Measurements from ENCODE around the gene TRABD2B. TPM values are rescaled to one million over a fixed set of nuclear protein-coding genes. Genes with fewer than 3 reads are reported as not detected.

Gene TRABD2B
- total and polyA plus RNA-seq, 2 experiments from 2014 or later, result 1.6 to 2.0 TPM

- TF ChIP-seq NANOG (IDR thresholded peaks at IDR 0.05; ENCODE audit: borderline replicate concordance) (no peak), JUNB (IDR thresholded peaks at IDR 0.05; ENCODE audit: unreplicated experiment) (no peak), POLR2AphosphoS5 (IDR thresholded peaks at IDR 0.05; ENCODE audit: low read depth) (no peak)
These were observed 227.9 kb downstream of the TRABD2B start (continued) for GRCh38 chr1:47769295-47769694.

- Histone ChIP-seq H3K27ac (ENCODE audit: low read depth) (no peak overlapping the region), H3K9me2 (ENCODE audit: insufficient read depth) (no peaks in the 10 kb centered on the region), H3K79me2 (replicated peaks; ENCODE audit: insufficient read depth) (no peaks in the 10 kb centered on the region), H3K4me3 (no peak overlapping the region), H3K36me3 (ENCODE audit: insufficient read depth) (no peaks in the 10 kb centered on the region), H2AFZ (no peak overlapping the region), H3K4me2 (no peak overlapping the region), H3K4me1 (ENCODE audit: insufficient read depth) (no peaks in the 10 kb centered on the region), H3F3A (replicated peaks; ENCODE audit: low read depth) (no peaks in the 10 kb centered on the region), H4K20me1 (replicated peaks; ENCODE audit: insufficient read depth) (no peaks in the 10 kb centered on the region), H3K27me3 (ENCODE audit: insufficient read depth) (no peaks in the 10 kb centered on the region)
- DNase-seq (ENCODE audit: low spot score), result no peak
- Mint-ChIP-seq H3K27me3 (ENCODE audit: insufficient read depth, low read depth, poor library complexity) (peaks cover 14% of the 10 kb centered on the region), H3K27ac (no peak overlapping the region), H3K36me3 (ENCODE audit: low read depth) (no peaks in the 10 kb centered on the region), H3K4me1 (peaks cover 8% of the 10 kb centered on the region), H3K4me3 (no peak overlapping the region), H3K9me3 (no peaks in the 10 kb centered on the region; the same call in 2 of the 3 replicates)
- no peak for TF ChIP-seq ZNF462 (CRISPR knock-in tag; IDR thresholded peaks at IDR 0.05)
- TF ChIP-seq REST (IDR thresholded peaks at IDR 0.05; ENCODE audit: unreplicated experiment), result no peak
- no peak for TF ChIP-seq ETS1 (IDR thresholded peaks at IDR 0.05)
- TF ChIP-seq JUNB (IDR thresholded peaks at IDR 0.05; ENCODE audit: unreplicated experiment), result no peak
- ATAC-seq, result no peak
These were observed 229.5 kb downstream of the TRABD2B start for GRCh38 chr1:47767741-47768100.
